ENCODE data around the gene EMC6. TPM values are rescaled to one million over a fixed set of nuclear protein-coding genes. Genes with fewer than 3 reads are reported as not detected.

Gene EMC6
- total RNA-seq, 1 donor from 2014 or later, result 33.1 TPM

DNA sequence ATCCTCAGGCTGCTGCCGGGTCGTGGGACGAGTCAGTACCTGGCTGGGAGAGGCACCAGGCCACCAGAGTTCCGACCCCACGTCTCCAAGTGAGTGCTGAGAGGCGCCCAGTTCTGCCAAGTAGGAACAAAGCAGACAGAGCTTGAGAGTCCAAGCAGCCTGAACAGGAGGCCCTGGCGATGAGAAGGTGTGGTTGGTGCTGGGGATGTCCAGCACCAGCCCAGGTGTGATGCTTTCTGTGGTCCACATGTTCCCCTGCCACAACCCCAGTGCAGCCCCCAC lies 11.1 kb upstream of the EMC6 start:
- Mint-ChIP-seq H3K4me3 (no peak overlapping the region), H3K4me1 (peaks cover 8% of the 10 kb centered on the region), H3K36me3 (no peaks in the 10 kb centered on the region), H3K27me3 (ENCODE audit: low read depth) (no peaks in the 10 kb centered on the region), H3K27ac (no peak overlapping the region), H3K9me3 (no peaks in the 10 kb centered on the region)
- TF ChIP-seq, protein P1, sequence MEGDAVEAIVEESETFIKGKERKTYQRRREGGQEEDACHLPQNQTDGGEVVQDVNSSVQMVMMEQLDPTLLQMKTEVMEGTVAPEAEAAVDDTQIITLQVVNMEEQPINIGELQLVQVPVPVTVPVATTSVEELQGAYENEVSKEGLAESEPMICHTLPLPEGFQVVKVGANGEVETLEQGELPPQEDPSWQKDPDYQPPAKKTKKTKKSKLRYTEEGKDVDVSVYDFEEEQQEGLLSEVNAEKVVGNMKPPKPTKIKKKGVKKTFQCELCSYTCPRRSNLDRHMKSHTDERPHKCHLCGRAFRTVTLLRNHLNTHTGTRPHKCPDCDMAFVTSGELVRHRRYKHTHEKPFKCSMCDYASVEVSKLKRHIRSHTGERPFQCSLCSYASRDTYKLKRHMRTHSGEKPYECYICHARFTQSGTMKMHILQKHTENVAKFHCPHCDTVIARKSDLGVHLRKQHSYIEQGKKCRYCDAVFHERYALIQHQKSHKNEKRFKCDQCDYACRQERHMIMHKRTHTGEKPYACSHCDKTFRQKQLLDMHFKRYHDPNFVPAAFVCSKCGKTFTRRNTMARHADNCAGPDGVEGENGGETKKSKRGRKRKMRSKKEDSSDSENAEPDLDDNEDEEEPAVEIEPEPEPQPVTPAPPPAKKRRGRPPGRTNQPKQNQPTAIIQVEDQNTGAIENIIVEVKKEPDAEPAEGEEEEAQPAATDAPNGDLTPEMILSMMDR (IDR thresholded peaks at IDR 0.05; ENCODE audit: unreplicated experiment), result no peak
- DNase-seq (ENCODE audit: low spot score in 2 of 2, unreplicated experiment in 2 of 2), result no peak

DNA sequence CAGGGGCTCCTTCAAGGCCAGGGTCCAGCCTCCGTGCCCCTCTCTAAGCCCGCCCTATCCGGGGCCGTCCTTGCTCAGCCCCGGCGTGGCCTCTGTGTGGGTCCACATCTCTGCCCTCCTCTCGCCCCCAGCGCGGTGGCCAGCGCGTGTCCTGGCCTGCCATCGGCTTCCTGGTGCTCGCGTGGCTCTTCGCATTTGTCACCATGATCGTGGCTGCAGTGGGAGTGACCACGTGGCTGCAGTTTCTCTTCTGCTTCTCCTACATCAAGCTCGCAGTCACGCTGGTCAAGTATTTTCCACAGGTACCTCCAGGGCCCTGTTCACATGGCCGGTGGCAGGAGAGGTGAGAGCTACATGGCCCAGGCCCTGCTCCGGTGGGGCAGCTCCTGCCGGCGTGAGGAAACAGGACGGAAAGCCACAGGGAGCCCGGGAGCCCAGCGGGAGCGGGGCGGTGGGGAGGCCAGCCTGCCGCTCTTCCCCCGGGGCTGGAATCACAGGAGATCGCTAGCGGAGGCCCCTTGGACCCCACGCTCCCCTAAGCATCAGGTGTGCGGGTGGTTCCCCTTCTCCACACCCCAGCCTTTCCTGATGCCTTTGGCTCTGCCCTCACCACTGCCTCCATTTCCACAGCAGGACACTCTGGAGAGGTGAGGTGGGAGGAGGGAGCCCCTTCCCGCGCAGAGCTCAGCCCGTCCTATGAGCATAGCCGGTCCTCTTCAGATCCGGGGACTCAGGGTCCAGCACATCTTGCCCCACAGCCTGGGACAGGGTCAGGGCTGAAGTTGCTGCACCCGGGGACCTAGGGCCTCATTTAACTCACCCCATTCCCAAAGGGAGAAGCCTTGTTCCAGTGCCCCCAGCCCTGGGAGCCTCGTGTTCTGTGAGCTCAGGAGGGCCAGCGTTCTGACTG lies 10.5 kb upstream of the EMC6 start:
- no peak for DNase-seq (ENCODE audit: low spot score in 2 of 2, unreplicated experiment in 2 of 2)
- Mint-ChIP-seq H3K36me3 (peaks cover 2% of the 10 kb centered on the region), H3K4me3 (no peak overlapping the region), H3K9me3 (no peaks in the 10 kb centered on the region), H3K4me1 (peaks cover 8% of the 10 kb centered on the region), H3K27me3 (ENCODE audit: low read depth) (no peaks in the 10 kb centered on the region), H3K27ac (peak overlapping the region; percentile 47)
- TF ChIP-seq, protein P1 (IDR thresholded peaks at IDR 0.05; ENCODE audit: unreplicated experiment), result no peak

DNA sequence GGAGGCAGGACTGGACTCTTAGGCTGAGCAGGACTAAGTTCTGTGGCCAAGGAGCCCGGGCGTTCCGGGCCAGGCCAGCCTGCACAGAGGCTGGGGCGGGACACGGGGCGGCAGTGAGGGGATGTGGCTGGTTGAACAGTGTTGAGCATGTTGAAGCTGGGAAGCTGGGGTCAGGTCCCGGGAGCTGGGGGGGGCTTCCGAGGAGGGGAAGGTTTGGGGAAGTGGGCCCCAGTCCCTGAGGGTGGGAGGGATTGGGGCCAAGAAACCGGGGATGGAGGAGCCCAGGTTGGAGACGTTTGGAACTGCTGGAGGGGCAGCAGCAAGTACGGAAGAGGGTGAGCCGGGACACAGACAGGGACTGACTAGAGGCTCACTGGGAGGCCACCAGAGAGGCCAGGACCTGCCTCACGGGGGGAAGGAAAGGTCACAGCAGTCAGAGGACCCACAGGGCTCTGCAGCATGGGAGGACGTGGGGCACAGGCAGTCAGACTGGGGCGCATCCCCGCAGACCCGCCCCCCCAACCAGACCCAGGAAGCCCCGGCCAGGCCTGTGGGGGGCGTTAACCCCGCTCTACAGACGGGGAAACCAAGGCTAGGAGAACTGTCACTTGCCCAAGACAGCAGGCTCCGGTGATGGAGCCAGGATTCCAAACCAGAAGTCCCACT lies 9.7 kb upstream of the EMC6 start:
- no peak for DNase-seq (ENCODE audit: low spot score in 2 of 2, unreplicated experiment in 2 of 2)
- Mint-ChIP-seq H3K27ac (peak overlapping the region; percentile 47), H3K36me3 (peaks cover 2% of the 10 kb centered on the region), H3K9me3 (no peaks in the 10 kb centered on the region), H3K27me3 (ENCODE audit: low read depth) (no peaks in the 10 kb centered on the region), H3K4me1 (peaks cover 8% of the 10 kb centered on the region), H3K4me3 (no peak overlapping the region)
- TF ChIP-seq, protein P1 (IDR thresholded peaks at IDR 0.05; ENCODE audit: unreplicated experiment), result no peak

DNA sequence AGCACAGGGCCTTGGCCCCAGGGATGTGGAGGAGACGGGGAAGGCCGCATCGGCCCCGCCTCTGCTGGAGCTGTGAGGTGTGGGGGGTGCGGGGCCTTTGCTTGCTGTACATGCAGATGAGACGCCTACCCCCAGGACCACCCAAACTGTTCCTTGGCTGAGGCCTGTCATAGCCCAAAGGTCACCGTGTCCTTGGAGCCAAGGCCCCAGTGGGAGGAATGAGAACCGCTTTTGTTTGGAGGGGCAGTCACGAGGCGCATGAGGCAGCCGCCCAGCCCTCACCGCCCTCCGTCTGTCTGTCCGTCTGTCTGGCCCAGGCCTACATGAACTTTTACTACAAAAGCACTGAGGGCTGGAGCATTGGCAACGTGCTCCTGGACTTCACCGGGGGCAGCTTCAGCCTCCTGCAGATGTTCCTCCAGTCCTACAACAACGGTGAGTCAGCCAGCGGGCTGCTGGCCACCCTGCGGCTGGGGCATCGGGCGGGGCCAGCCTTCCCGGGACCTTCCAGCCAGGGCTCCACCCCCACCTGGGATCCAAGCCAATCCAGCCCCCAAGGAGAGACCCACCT lies 9.0 kb upstream of the EMC6 start:
- H3K9me3 Mint-ChIP-seq, result no peaks in the 10 kb centered on the region
- H3K36me3 Mint-ChIP-seq, result peaks cover 9% of the 10 kb centered on the region
- TF ChIP-seq, protein P1 (IDR thresholded peaks at IDR 0.05; ENCODE audit: unreplicated experiment), result no peak
- H3K27me3 Mint-ChIP-seq (ENCODE audit: low read depth), result no peaks in the 10 kb centered on the region
- no peak for DNase-seq (ENCODE audit: low spot score in 2 of 2, unreplicated experiment in 2 of 2)
- peaks cover 8% of the 10 kb centered on the region for H3K4me1 Mint-ChIP-seq
- no peak overlapping the region for H3K4me3 Mint-ChIP-seq
- H3K27ac Mint-ChIP-seq, result peak overlapping the region; percentile 77

DNA sequence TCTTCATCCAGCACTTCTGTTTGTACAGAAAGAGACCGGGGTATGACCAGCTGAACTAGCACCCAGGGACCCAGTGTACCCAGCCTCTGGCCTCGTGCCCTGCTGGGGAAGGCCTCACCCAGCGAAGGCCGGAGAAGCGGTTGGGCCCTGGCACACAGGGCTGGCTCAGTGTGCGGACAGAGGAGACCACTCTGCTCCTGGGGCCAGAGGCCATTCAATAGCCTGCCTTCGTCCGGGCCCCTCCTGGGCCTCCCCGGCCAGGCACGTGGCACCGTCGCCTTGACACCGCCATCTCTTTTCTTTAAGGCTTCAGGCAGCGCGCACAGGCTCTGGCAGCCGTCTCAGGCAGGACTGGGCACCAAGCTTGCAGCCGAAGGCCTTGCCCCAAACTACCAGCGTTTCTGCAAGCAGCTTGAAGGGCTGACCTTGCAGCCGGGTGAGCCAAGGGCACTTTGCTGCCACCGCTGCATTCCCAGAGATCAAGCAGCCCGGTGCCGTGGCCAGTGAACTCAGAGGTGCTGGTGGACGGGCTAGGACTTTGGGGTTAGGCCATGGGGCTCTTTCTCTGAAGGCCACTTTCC lies 8.2 kb upstream of the EMC6 start:
- peaks cover 11% of the 10 kb centered on the region for H3K4me1 Mint-ChIP-seq
- DNase-seq (ENCODE audit: low spot score in 2 of 2, unreplicated experiment in 2 of 2), result no peak
- H3K9me3 Mint-ChIP-seq, result no peaks in the 10 kb centered on the region
- TF ChIP-seq, protein P1 (IDR thresholded peaks at IDR 0.05; ENCODE audit: unreplicated experiment), result no peak
- H3K27me3 Mint-ChIP-seq (ENCODE audit: low read depth), result no peaks in the 10 kb centered on the region
- no peak overlapping the region for H3K4me3 Mint-ChIP-seq
- peak overlapping the region; percentile 25 for H3K27ac Mint-ChIP-seq
- peaks cover 9% of the 10 kb centered on the region for H3K36me3 Mint-ChIP-seq

Measured in mesothelial cell of epicardium (in vitro differentiated cells).